K562 treated with DMSO at 1 percent for 24 hours (cell line): ENCODE data around the gene MAGEL2. TPM values are rescaled to one million over a fixed set of nuclear protein-coding genes. Genes with fewer than 3 reads are reported as not detected.

ENCODE experiments used
- total RNA-seq: library from RNA; unstranded; fragments of 300-600 nt; gene quantifications from 2 replicates; pipeline ENCODE4 v1.2.3, GENCODE V29; 2022; ENCODE audit warnings: low read depth; ENCODE audit not compliant: insufficient read depth

Gene MAGEL2
- total RNA-seq = not detected in 2 replicates

GRCh38 chr15:23647421-23648370 lies at the start of gene MAGEL2:
Gene MAGEL2 (minus strand): TSS chr15:23647867. CDS start chr15:23647742, 125 bp downstream.

DNA sequence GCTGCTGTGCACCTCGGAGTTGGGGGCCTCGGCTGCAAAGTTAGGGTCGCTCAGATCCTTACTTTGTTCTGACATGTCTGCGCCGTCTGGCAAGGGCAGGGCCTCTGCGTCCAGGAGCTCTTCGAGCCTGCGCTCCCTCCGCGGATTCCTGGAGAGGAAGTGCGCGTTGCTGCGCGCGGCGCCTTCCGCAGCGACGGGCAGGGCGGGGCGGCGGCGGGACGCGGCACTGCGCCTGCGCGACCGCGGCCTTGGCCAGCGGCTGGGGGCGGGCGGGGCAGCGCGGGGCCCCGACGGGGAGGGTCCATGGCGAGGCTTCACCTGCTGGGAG lies 39.4 kb upstream of the MAGEL2 start, which contains the start of gene NDN:
NDN (minus strand) TSS at position 163 of the 328 bp plus-strand sequence; CDS start at position 75, 88 bp downstream.

Other genes starting within 250 kb of the MAGEL2 start
- not detected in 2 replicates for gene GOLGA6L2, start 200.6 kb downstream of the MAGEL2 start, total RNA-seq
- gene MKRN3, start 82.2 kb downstream of the MAGEL2 start, total RNA-seq = 15.0 and 21.0 TPM in 2 replicates
- gene NDN, start 39.4 kb upstream of the MAGEL2 start, total RNA-seq = 27.3 and 32.1 TPM in 2 replicates